ENCODE measurements around the gene DNAH9.

DNA sequence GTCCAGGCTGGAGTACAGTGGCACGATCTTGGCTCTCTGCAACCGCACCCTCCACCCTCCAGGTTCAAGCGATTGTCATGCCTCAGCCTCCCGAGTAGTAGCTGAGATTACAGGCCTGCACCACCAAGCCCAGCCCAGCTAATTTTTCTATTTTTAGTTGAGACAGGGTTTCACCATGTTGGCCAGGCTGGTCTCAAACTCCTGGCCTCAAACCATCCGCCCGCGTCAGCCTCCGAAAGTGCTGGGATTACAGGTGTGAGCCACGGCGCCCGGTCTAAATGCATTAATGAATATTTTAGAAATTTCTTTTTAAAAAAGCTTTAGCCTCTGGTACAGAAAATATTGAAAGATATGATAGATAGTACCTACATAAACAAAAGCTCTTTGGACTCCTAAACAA lies 95.0 kb downstream of the DNAH9 start:
- TF ChIP-seq NR3C1 (IDR thresholded peaks at IDR 0.05) (no peak), RFX5 (IDR thresholded peaks at IDR 0.05) (no peak), HOXB5 (CRISPR knock-in tag; IDR thresholded peaks at IDR 0.05) (no peak), RCOR1 (IDR thresholded peaks at IDR 0.05; ENCODE audit: low read depth, low read length) (no peak), SREBF2 (IDR thresholded peaks at IDR 0.05) (no peak), CHD2 (IDR thresholded peaks at IDR 0.05; ENCODE audit: low read length, partially characterized antibody) (no peak), JUNB (IDR thresholded peaks at IDR 0.05) (no peak), EHMT2 (IDR thresholded peaks at IDR 0.05; ENCODE audit: low read depth) (no peak), CBX2 (IDR thresholded peaks at IDR 0.05; ENCODE audit: borderline replicate concordance, low read depth) (no peak), RNF2 (IDR thresholded peaks at IDR 0.05; ENCODE audit: borderline replicate concordance, low read depth) (no peak)
- TF ChIP-seq, protein P1, sequence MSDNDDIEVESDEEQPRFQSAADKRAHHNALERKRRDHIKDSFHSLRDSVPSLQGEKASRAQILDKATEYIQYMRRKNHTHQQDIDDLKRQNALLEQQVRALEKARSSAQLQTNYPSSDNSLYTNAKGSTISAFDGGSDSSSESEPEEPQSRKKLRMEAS (IDR thresholded peaks at IDR 0.05): no peak
- TF ChIP-seq, protein P2, sequence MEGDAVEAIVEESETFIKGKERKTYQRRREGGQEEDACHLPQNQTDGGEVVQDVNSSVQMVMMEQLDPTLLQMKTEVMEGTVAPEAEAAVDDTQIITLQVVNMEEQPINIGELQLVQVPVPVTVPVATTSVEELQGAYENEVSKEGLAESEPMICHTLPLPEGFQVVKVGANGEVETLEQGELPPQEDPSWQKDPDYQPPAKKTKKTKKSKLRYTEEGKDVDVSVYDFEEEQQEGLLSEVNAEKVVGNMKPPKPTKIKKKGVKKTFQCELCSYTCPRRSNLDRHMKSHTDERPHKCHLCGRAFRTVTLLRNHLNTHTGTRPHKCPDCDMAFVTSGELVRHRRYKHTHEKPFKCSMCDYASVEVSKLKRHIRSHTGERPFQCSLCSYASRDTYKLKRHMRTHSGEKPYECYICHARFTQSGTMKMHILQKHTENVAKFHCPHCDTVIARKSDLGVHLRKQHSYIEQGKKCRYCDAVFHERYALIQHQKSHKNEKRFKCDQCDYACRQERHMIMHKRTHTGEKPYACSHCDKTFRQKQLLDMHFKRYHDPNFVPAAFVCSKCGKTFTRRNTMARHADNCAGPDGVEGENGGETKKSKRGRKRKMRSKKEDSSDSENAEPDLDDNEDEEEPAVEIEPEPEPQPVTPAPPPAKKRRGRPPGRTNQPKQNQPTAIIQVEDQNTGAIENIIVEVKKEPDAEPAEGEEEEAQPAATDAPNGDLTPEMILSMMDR (IDR thresholded peaks at IDR 0.05): no peak
